Erythroblast (primary cell): Measurements from ENCODE around the gene KCND3.

Source experiments
- DNase-seq, 2 experiments: peaks; one replicate each; lab custom pipeline; 2025; lab: John Stamatoyannopoulos, UW
- GATA1 ChIP-seq: IDR thresholded peaks from 2 replicates; pipeline ENCODE4 v1.6.1; 2011; ENCODE audit warnings: low read depth, mild to moderate bottlenecking, control low read depth, low read length, moderate library complexity
- POLR2A ChIP-seq: IDR thresholded peaks from 2 replicates; pipeline ENCODE4 v1.6.1; 2011; ENCODE audit warnings: mild to moderate bottlenecking, low read length

The KCND3 gene

GRCh38 chr1:111835514-111835913 lies 154.0 kb downstream of the KCND3 start:
- no peak for DNase-seq
- TF ChIP-seq POLR2A (no peak), GATA1 (no peak)

- no peak for TF ChIP-seq POLR2A
- TF ChIP-seq GATA1: no peak
These were observed 154.5 kb downstream of the KCND3 start for GRCh38 chr1:111834956-111835355.

GRCh38 chr1:111833334-111833733 lies 156.1 kb downstream of the KCND3 start:
- no peak for TF ChIP-seq GATA1
- TF ChIP-seq POLR2A: no peak
- DNase-seq: no peak

More at GRCh38 chr1:111834956-111835355, 154.5 kb downstream of the KCND3 start:
- DNase-seq: no peak

GRCh38 chr1:111832521-111833155 lies 156.8 kb downstream of the KCND3 start:
- DNase-seq: no peak
- TF ChIP-seq POLR2A (no peak), GATA1 (no peak)

GRCh38 chr1:111831153-111831552 lies 158.3 kb downstream of the KCND3 start:
- TF ChIP-seq POLR2A: no peak
- TF ChIP-seq GATA1: no peak
- no peak for DNase-seq

- TF ChIP-seq POLR2A (no peak), GATA1 (no peak)
- DNase-seq: no peak
These were observed 161.5 kb downstream of the KCND3 start for GRCh38 chr1:111827946-111828345.

- TF ChIP-seq POLR2A (no peak), GATA1 (no peak)
- no peak for DNase-seq
These were observed 163.2 kb downstream of the KCND3 start for GRCh38 chr1:111826278-111826677.

- TF ChIP-seq GATA1: no peak
- no peak for DNase-seq
These were observed 164.3 kb downstream of the KCND3 start for GRCh38 chr1:111825217-111825616.

GRCh38 chr1:111822138-111822537 lies 167.3 kb downstream of the KCND3 start:
- TF ChIP-seq POLR2A (no peak), GATA1 (no peak)
- no peak for DNase-seq

GRCh38 chr1:111821121-111821745 lies 168.2 kb downstream of the KCND3 start:
- no peak for DNase-seq
- no peak for TF ChIP-seq GATA1
- no peak for TF ChIP-seq POLR2A

- no peak for TF ChIP-seq GATA1
- TF ChIP-seq POLR2A: no peak
- DNase-seq: no peak
These were observed 169.8 kb downstream of the KCND3 start for GRCh38 chr1:111819566-111820263.

GRCh38 chr1:111818546-111818945 lies 170.9 kb downstream of the KCND3 start:
- no peak for TF ChIP-seq GATA1
- TF ChIP-seq POLR2A: no peak
- no peak for DNase-seq

GRCh38 chr1:111818081-111818480 lies 171.4 kb downstream of the KCND3 start:
- TF ChIP-seq POLR2A (no peak), GATA1 (no peak)
- DNase-seq: no peak

GRCh38 chr1:111814642-111815041 lies 174.8 kb downstream of the KCND3 start:
- TF ChIP-seq GATA1 (no peak), POLR2A (no peak)
- DNase-seq: peak; percentile 63 to 85

GRCh38 chr1:111814305-111814628 lies 175.2 kb downstream of the KCND3 start:
- TF ChIP-seq POLR2A: no peak
- no peak for DNase-seq
